ENCODE data around the gene PRR7.
"Not testable (repeated sequence)": the region's sequence is repeated elsewhere in the genome, so short reads cannot be mapped to it uniquely, and the experiment has no call there.

The PRR7 gene, protein sequence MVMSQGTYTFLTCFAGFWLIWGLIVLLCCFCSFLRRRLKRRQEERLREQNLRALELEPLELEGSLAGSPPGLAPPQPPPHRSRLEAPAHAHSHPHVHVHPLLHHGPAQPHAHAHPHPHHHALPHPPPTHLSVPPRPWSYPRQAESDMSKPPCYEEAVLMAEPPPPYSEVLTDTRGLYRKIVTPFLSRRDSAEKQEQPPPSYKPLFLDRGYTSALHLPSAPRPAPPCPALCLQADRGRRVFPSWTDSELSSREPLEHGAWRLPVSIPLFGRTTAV

GRCh38 chr5:177446200-177447065 is at the start of gene PRR7:
PRR7 (plus strand) TSS chr5:177446814; CDS start chr5:177455068, 8,254 bp downstream.
- DNase-seq (ENCODE audit: low spot score): peak; percentile 80

DNA sequence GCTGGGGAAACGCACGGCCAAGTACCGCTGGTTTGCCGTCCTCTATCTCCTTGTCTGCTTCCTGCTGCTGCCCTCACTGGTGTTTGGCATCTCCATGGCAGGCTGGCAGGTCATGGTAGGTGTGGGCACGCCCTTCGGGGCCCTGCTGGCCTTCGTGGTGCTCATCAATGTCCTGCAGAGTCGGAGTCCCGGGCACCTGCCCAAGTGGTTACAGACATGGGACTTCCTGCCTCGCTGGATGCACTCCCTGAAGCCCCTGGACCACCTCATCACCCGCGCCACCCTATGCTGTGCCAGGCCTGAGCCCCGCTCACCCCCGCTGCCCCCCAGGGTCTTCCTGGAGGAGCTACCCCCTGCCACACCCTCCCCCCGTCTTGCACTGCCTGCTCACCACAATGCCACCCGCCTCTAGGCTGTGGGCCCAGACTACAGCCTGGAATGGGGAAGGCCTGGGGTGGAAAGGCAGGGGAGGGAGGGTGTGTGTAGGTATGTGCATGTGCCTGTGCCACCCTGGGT is 48.7 kb upstream of the PRR7 start:
- no peak for DNase-seq (ENCODE audit: low spot score)

DNA sequence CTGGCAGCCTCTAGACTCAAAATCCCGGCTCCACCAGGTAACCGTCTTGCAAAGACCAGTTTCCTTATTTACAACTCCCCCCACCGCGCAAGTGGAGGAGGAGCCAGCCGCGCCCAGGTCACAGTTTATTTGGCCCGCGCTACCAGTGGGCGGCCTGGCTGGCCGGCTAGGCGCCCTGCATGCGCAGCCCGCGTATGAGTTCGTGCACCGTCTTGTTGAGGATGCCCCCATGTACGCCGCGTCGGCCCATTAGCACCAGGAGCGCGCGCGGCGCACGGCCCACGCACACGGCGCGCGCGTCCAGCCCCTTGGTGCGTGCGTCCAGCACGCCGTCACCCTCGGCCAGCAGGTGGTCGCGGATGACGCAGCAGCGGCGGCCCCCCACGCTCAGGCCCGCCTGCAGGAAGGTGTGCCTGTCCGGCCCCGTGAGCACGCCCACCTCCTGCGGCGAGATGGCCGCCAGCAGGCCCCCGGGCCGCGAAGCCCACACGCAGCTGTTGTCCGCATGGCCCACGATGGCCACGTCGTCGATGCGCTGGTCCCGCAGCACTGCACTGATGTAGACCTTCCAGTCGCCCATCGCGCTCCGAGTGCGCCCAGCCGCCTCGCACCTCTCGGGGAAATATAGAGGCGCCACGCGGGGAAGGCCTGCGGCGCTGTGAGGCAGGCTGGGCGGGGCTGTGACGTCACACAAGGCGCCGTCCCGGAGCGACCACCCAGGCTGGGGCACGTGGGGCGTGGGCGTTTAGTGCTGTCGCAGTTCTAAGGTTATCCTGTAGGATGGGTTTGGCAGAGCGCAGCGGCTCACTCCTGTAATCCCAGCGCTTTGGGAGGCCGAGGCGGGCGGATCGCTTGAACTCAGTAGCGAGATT is 46.4 kb upstream of the PRR7 start, which contains the start of gene PFN3:
Gene PFN3, minus strand, starts transcription at position 665 of the 872 bp plus-strand sequence. Its CDS starts 85 bp downstream, at position 580.
- DNase-seq (ENCODE audit: low spot score): no peak

GRCh38 chr5:177402271-177403043 is 44.2 kb upstream of the PRR7 start:
- peak; percentile 64 for DNase-seq (ENCODE audit: low spot score)

DNA sequence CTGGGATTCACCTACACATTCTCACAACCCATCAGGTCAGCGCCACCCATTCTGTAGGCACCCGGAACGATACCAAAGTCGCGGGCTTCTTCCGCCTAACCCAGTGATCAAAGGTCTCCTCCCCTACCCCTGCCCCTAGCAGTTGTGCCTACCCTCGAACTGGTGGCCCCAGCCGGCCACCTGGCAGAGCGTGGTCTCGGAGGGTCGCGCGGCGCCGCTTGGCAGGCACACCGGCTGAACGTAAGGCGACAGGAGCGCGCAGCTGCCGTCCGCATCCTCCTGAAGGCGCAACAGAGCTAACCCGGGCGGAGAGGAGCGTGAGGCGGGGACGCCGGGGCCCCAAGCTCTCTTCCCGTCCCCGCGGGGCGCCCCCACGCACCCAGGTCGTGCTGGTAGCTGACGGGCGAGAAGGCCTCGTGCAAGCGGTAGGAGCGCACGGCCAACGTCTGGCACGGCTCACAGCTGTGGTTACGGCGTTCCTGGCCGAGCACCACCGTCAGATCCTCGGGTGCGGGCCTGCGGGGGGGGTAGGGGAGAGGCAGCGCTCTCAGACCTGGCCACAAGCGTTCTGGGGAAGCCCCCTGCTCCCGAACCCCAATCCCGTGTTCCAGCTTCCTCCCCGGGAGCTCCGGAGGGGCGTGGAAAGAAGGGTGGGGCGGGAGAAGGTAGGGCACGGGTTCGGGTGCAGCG is 43.4 kb upstream of the PRR7 start:
- peak; percentile 68 for DNase-seq (ENCODE audit: low spot score)

- peak; percentile 86 for DNase-seq (ENCODE audit: low spot score)
Measured at GRCh38 chr5:177403792-177404640, 42.6 kb upstream of the PRR7 start.

GRCh38 chr5:177404641-177405179 is 41.9 kb upstream of the PRR7 start:
- no peak for DNase-seq (ENCODE audit: low spot score)

DNA sequence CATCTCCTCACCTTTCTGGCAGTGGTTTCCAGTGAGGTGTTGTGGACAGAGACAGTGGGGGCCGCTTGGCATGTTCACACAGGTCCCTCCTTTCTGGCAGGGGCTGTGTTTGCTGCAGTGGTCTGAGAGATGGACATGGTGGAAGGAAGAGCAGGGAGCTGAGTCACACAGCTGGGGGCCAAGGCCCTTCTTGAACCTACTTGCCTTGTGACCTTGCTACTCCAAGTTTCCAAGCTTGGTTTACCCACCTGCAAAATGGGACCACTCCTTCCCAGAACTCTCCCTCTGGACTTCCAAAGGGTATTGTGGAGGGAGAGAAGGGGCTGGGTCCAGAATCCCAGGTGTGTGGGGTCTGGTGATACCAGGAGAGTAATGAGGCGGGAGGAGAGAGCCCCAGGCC is 41.3 kb upstream of the PRR7 start:
- no peak for DNase-seq (ENCODE audit: low spot score)

GRCh38 chr5:177405805-177406204 is 40.8 kb upstream of the PRR7 start:
- DNase-seq (ENCODE audit: low spot score): no peak

- DNase-seq (ENCODE audit: low spot score): no peak
Measured at GRCh38 chr5:177409043-177409801, 37.4 kb upstream of the PRR7 start, which contains the start of gene F12. F12 (minus strand) TSS chr5:177409564; CDS start chr5:177409527, 37 bp downstream.

DNA sequence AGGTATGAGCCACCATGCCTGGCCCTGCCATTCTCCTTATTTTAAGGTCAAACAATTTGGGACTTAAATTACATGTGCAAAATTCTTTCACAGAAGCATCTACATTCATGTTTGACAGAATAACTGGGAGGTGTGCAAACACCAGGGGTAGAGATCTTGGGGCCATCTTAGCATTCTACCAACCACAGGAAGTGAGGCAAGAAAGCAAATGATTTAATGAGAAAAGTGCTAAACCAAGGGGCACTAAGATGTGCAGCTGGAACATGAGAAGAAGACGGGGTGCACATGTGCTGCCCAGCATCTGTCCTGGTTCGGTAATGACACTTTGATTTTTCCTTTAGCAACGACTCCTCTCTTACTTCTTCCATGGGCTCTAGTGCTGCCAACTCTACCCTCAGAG is 36.0 kb upstream of the PRR7 start:
- no peak for DNase-seq (ENCODE audit: low spot score)

GRCh38 chr5:177412603-177413233 is 33.9 kb upstream of the PRR7 start:
- no peak for DNase-seq (ENCODE audit: low spot score)

DNA sequence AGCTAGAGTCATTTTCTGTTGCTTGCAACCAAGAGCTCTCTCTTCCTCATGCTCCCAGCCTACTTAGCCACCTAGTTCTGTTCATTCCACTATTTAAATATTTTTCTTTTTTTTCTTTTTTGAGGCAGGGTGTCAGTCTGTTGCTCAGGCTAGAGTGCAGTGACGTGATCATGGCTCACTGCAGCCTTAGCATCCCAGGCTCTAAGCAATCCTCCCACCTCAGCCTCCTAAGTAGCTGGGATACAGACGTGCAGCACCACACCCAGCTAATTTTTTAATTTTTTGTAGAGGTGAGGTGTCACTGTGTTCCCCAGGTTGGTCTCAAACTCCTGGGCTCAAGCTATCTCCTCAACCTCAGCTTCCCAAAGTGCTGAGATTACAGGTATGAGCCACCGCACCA is 32.1 kb upstream of the PRR7 start:
- DNase-seq (ENCODE audit: low spot score): no peak

DNA sequence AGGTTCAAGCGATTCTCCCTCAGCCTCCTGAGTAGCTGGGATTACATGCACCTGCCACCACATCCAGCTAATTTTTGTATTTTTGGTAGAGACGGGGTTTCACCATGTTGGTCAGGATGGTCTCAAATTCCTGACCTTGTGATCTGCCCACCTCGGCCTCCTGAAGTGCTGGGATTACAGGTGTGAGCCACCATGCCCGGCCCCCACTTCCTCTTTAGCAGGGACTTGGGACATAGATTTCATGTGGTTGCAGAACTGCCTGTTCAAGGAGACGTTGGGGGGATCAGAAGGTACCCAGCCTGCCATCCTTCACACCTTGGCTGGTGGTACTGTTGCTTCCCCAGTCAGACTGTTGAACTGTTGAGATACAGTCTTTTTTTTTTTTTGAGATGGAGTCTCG is 29.5 kb upstream of the PRR7 start:
- not testable (repeated sequence) for DNase-seq (ENCODE audit: low spot score)

DNA sequence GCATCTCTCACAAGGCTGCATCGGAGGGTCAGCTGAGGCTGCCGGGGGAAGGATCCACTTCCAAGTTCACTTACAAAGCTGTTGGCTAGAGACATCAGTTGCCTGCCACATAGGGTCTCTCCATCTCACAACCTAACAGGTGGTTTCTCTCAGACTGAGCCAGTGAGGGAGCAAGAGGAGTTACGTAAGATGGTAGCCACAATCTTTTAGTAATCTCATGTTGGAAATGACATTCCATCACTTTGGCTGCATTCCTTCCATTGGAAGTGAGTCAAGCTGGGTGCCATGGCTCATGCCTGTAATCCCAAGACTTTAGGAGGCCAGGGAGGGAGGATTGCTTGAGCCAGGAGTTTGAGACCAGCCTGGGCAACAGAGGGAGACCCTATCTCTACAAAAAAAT is 27.6 kb upstream of the PRR7 start:
- no peak for DNase-seq (ENCODE audit: low spot score)

- not testable (repeated sequence) for DNase-seq (ENCODE audit: low spot score)
Measured at GRCh38 chr5:177420472-177420871, 26.1 kb upstream of the PRR7 start.

DNA sequence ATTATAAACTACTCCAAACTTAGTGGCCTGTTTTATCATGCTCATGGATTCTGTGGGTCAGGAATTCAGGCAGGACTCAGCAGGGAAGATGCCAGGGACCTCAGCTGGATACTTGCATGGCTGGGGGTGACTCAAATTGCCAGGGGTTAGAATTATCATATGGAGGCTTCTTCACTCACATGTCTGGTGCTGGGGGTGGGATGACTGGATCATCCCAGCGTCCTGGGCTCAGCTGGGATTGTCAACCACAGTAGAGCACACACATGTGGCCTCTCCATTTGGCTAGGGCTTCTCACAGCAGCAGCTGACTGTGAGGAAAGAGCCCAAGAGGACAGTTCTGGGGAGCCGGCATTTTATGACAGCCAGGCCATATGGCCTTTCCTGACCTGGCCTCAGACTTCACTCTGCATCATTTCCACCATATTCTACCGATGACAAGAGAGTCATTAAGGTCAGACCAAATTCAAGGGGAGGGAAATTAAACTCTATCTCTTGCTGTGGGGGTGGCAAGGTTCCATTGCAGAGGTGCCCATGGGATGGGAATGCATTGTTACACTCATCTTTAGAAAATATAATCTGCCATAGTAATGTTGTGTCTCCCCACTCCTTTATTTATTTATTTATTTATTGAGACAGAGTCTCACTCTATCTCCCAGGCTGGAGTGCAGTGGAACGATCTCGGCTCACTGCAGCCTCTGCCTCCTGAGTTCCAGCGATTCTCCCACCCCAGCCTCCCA is 25.4 kb upstream of the PRR7 start:
- DNase-seq (ENCODE audit: low spot score): no peak
